H9 (cell line): ENCODE measurements around the gene GCM1. TPM values are rescaled to one million over a fixed set of nuclear protein-coding genes. Genes with fewer than 3 reads are reported as not detected.
"Not testable (repeated sequence)": the region's sequence is repeated elsewhere in the genome, so short reads cannot be mapped to it uniquely, and the experiment has no call there.

ENCODE experiments used
- DNase-seq: peaks from one replicate; pipeline ENCODE4 v3.0.0-alpha.2; 2017
- H2AFZ ChIP-seq: one replicate; pipeline ENCODE4 v1.6.1; 2013; ENCODE audit warnings: mild to moderate bottlenecking, low read length, control low read depth, moderate library complexity
- H2AK5ac ChIP-seq: 2 replicates; pipeline ENCODE4 v1.6.1; 2013; ENCODE audit warnings: low read length, control low read depth, mixed read lengths; ENCODE audit not compliant: insufficient read length
- H2BK120ac ChIP-seq: one replicate; pipeline ENCODE4 v1.6.1; 2013; ENCODE audit warnings: low read depth, mild to moderate bottlenecking, low read length, control low read depth, inconsistent platforms; ENCODE audit not compliant: poor library complexity, severe bottlenecking
- H2BK12ac ChIP-seq: 2 replicates; pipeline ENCODE4 v1.6.1; 2013; ENCODE audit warnings: low read length, control low read depth, mixed read lengths, low read depth; ENCODE audit not compliant: insufficient read length
- H2BK15ac ChIP-seq: 2 replicates; pipeline ENCODE4 v1.6.1; 2013; ENCODE audit warnings: low read depth, low read length, control low read depth
- H2BK20ac ChIP-seq: one replicate; pipeline ENCODE4 v1.6.1; 2013; ENCODE audit warnings: low read depth, mild to moderate bottlenecking, low read length, control low read depth, inconsistent platforms; ENCODE audit not compliant: poor library complexity, severe bottlenecking
- H2BK5ac ChIP-seq: 2 replicates; pipeline ENCODE4 v1.6.1; 2013; ENCODE audit warnings: low read length, control low read depth, mixed read lengths; ENCODE audit not compliant: insufficient read length
- H3K14ac ChIP-seq: 2 replicates; pipeline ENCODE4 v1.6.1; 2013; ENCODE audit warnings: low read length, control low read depth; ENCODE audit not compliant: insufficient read depth
- H3K18ac ChIP-seq: 2 replicates; pipeline ENCODE4 v1.6.1; 2013; ENCODE audit warnings: low read depth, mild to moderate bottlenecking, mixed read lengths, low read length, control low read depth; ENCODE audit not compliant: insufficient read length
- H3K23ac ChIP-seq: 2 replicates; pipeline ENCODE4 v1.6.1; 2013; ENCODE audit warnings: low read length, control low read depth, mixed read lengths, low read depth; ENCODE audit not compliant: insufficient read length
- H3K23me2 ChIP-seq: 2 replicates; pipeline ENCODE4 v1.6.1; 2013; ENCODE audit warnings: low read depth, mild to moderate bottlenecking, mixed read lengths, low read length, control low read depth; ENCODE audit not compliant: insufficient read length, poor library complexity, severe bottlenecking
- H3K27ac ChIP-seq: 2 replicates; pipeline ENCODE4 v1.5.1; 2013; ENCODE audit warnings: low read length, control low read depth, mixed read lengths, low read depth; ENCODE audit not compliant: insufficient read length
- H3K27me3 ChIP-seq: 2 replicates; pipeline ENCODE4 v1.6.1; 2013; ENCODE audit warnings: low read length, control low read depth, inconsistent platforms; ENCODE audit not compliant: insufficient read depth
- H3K4ac ChIP-seq: 2 replicates; pipeline ENCODE4 v1.6.1; 2013; ENCODE audit warnings: low read depth, mild to moderate bottlenecking, control low read depth, inconsistent platforms, low read length, moderate library complexity
- H3K4me1 ChIP-seq: 2 replicates; pipeline ENCODE4 v1.6.1; 2013; ENCODE audit warnings: low read length, control low read depth, inconsistent platforms; ENCODE audit not compliant: insufficient read depth
- H3K4me2 ChIP-seq: 2 replicates; pipeline ENCODE4 v1.6.1; 2013; ENCODE audit warnings: low read length, control low read depth, mixed read lengths; ENCODE audit not compliant: insufficient read length, insufficient read depth
- H3K56ac ChIP-seq: 2 replicates; pipeline ENCODE4 v1.6.1; 2013; ENCODE audit warnings: low read depth, mild to moderate bottlenecking, mixed read lengths, low read length, control low read depth; ENCODE audit not compliant: insufficient read length
- H3K79me1 ChIP-seq: 2 replicates; pipeline ENCODE4 v1.6.1; 2013; ENCODE audit warnings: low read depth, mild to moderate bottlenecking, moderate library complexity, low read length, control low read depth, inconsistent platforms; ENCODE audit not compliant: insufficient read depth, poor library complexity, severe bottlenecking
- H3K79me2 ChIP-seq: 2 replicates; pipeline ENCODE4 v1.6.1; 2013; ENCODE audit warnings: low read length, control low read depth, inconsistent platforms; ENCODE audit not compliant: insufficient read depth
- H3K9ac ChIP-seq: 2 replicates; pipeline ENCODE4 v1.6.1; 2013; ENCODE audit warnings: low read length, control low read depth, mixed read lengths; ENCODE audit not compliant: insufficient read length; ENCODE audit errors: extremely low read depth
- H3K9me3 ChIP-seq: one replicate; pipeline ENCODE4 v1.6.1; 2013; ENCODE audit warnings: low read depth, low read length, inconsistent platforms; ENCODE audit not compliant: control insufficient read depth
- H3T11ph ChIP-seq: one replicate; pipeline ENCODE4 v1.6.1; 2013; ENCODE audit warnings: mild to moderate bottlenecking, low read length, control low read depth, inconsistent platforms
- H4K20me1 ChIP-seq: one replicate; pipeline ENCODE4 v1.6.1; 2013; ENCODE audit not compliant: control insufficient read depth, insufficient read length, insufficient read depth
- H4K5ac ChIP-seq: 2 replicates; pipeline ENCODE4 v1.6.1; 2013; ENCODE audit warnings: low read depth, mild to moderate bottlenecking, mixed read lengths, low read length, control low read depth; ENCODE audit not compliant: insufficient read length
- H4K8ac ChIP-seq: replicated peaks from 2 replicates; pipeline ENCODE4 v1.6.1; 2013; ENCODE audit warnings: low read length, control low read depth, mixed read lengths, low read depth; ENCODE audit not compliant: insufficient read length
- H4K91ac ChIP-seq: 2 replicates; pipeline ENCODE4 v1.6.1; 2013; ENCODE audit warnings: low read depth, mild to moderate bottlenecking, moderate library complexity, mixed read lengths, low read length, control low read depth; ENCODE audit not compliant: insufficient read length
- H3K27ac Mint-ChIP-seq, 3 experiments: 2 replicates in 2 of 3; 3 replicates in 1 of 3; pipeline ENCODE4 v1.8.0; 2020 to 2021; ENCODE audit warnings: mixed read lengths in 3 of 3, mild to moderate bottlenecking in 1 of 3, moderate library complexity in 1 of 3
- H3K27me3 Mint-ChIP-seq: 2 replicates; pipeline ENCODE4 v1.8.0; 2021; ENCODE audit warnings: low read depth, mild to moderate bottlenecking, moderate library complexity, mixed read lengths
- H3K36me3 Mint-ChIP-seq, 3 experiments: 2 replicates in 2 of 3; 3 replicates in 1 of 3; pipeline ENCODE4 v1.8.0; 2020 to 2021; ENCODE audit warnings: low read depth in 3 of 3, mixed read lengths in 3 of 3; ENCODE audit not compliant: insufficient read depth in 1 of 3
- H3K4me1 Mint-ChIP-seq, 2 experiments: 2 replicates each; pipeline ENCODE4 v1.8.0; 2020; ENCODE audit warnings: mixed read lengths in 2 of 2
- H3K4me3 Mint-ChIP-seq, 2 experiments: 2 replicates in 1 of 2; 3 replicates in 1 of 2; pipeline ENCODE4 v1.8.0; 2020 to 2021; ENCODE audit warnings: mild to moderate bottlenecking in 2 of 2, mixed read lengths in 2 of 2, moderate library complexity in 1 of 2
- H3K9me3 Mint-ChIP-seq, 2 experiments: 2 replicates in 1 of 2; 3 replicates in 1 of 2; pipeline ENCODE4 v1.8.0; 2020; ENCODE audit warnings: mild to moderate bottlenecking in 2 of 2, mixed read lengths in 2 of 2, moderate library complexity in 1 of 2
- WGBS: extraction: QIAGEN DNeasy Blood & Tissue Kit; methylation state at CpG from one replicate; pipeline ENCODE4 v1.1.7; 2013; ENCODE audit warnings: missing lambda C conversion rate, low lambda C conversion rate, mixed read lengths; ENCODE audit not compliant: insufficient read length; ENCODE audit errors: extremely low coverage; 5-methylcytosine and 5-hydroxymethylcytosine counted together
- total RNA-seq: library from RNA; stranded (reverse); gene quantifications from 2 replicates; pipeline ENCODE4 v1.2.1, GENCODE V29; 2021

The GCM1 gene
- total RNA-seq, 1 experiment from 2014 or later: not detected

- not testable (repeated sequence) for H3K4me3 Mint-ChIP-seq, H3K4ac ChIP-seq, H2BK5ac ChIP-seq, H3K18ac ChIP-seq, H2BK120ac ChIP-seq, H4K5ac ChIP-seq, H3K79me1 ChIP-seq, H3K14ac ChIP-seq, H3K27ac Mint-ChIP-seq, H3K27me3 ChIP-seq, H3T11ph ChIP-seq, DNase-seq, H3K36me3 Mint-ChIP-seq, H3K4me1 Mint-ChIP-seq, H3K4me2 ChIP-seq, H3K23me2 ChIP-seq, H3K27me3 Mint-ChIP-seq, H4K91ac ChIP-seq, H3K9me3 Mint-ChIP-seq, H3K79me2 ChIP-seq, H3K56ac ChIP-seq, H3K27ac ChIP-seq, H4K20me1 ChIP-seq, H2AK5ac ChIP-seq, H4K8ac ChIP-seq, H2BK20ac ChIP-seq, H3K23ac ChIP-seq, H2BK15ac ChIP-seq, H2BK12ac ChIP-seq, H2AFZ ChIP-seq, H3K9me3 ChIP-seq, H3K4me1 ChIP-seq, H3K9ac ChIP-seq
- WGBS: no CpG with 5 or more reads among the region's 4 CpGs
Measured at GRCh38 chr6:53155279-53155678, 6.6 kb upstream of the GCM1 start.
